ENCODE data around the gene RHOT1.
A peak's percentile ranks its signal among the peaks of the same experiment; 100 is the strongest.
"Not testable (repeated sequence)": the region's sequence is repeated elsewhere in the genome, so short reads cannot be mapped to it uniquely, and the experiment has no call there.

Gene RHOT1

GRCh38 chr17:32142038-32142856, at the start of gene RHOT1:
TSS of gene RHOT1 (plus strand) at chr17:32142502. CDS start at chr17:32142693, 191 bp downstream.
- peak; percentile 84 for DNase-seq (ENCODE audit: low spot score)

GRCh38 chr17:32099686-32100085, 42.6 kb upstream of the RHOT1 start:
- no peak for DNase-seq (ENCODE audit: low spot score)

- DNase-seq (ENCODE audit: low spot score), result not testable (repeated sequence)
Observed at GRCh38 chr17:32100323-32100722, 42.0 kb upstream of the RHOT1 start.

DNA sequence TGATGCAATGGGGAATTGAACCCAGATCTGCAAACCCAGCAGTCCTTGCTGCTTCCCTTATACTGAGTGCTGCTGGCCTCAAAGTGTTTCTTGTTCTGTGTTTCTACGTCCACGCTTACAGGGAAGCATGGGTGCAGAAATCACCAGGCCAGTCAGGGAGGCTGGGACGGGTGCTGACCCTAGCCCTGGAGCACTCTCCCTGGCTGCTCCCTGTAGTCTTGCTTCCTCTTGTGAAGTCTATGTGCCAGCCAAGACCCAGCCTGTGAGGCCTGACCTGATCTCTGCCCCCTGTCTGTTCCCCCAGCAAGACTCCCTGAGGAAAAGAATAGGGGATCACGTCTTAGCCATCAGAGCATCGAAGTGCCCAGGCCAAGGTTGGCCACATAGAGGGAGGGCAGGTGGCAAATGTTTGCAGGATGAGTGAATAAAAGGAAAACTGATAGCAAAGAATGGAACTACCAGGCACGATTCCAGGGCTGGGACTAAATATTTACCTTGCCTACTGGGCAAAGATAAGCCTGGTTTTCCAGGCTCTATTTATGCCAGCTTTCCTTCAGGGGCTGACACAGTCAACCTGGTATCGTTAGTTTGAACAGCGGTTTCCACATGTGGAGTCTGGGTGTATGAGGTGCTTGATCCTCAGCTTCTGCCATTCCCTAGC, 41.2 kb upstream of the RHOT1 start:
- DNase-seq (ENCODE audit: low spot score), result peak; percentile 40

- DNase-seq (ENCODE audit: low spot score), result no peak
Observed at GRCh38 chr17:32102172-32102571, 40.1 kb upstream of the RHOT1 start.

- DNase-seq (ENCODE audit: low spot score), result no peak
Observed at GRCh38 chr17:32102646-32103186, 39.6 kb upstream of the RHOT1 start.

- DNase-seq (ENCODE audit: low spot score), result peak; percentile 54
Observed at GRCh38 chr17:32103476-32104113, 38.7 kb upstream of the RHOT1 start.

- no peak for DNase-seq (ENCODE audit: low spot score)
Observed at GRCh38 chr17:32104158-32104557, 38.1 kb upstream of the RHOT1 start.

DNA sequence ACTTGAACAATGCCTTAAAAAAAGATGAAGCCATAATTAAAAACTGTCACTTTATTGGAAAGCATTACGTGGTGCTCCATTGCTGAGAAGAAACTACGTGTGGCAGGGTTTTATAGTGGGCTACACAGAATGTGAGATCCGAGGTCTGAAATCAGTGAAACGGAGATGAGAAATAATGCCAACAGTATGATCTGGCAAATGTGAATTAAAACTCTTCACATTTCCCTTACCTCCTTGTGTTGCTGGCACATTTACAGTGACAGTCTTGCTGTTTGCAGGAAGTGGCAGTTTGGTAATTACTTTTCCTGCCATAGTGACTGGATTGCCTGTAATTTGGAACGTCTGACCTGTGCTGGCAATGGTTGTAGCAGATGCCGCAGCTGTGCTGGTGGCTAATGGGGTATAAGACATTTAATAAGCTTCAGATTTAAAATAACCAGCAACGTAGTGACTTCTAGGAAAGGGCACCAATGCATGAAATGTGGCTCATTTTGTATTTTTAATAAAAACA, 35.8 kb upstream of the RHOT1 start:
- DNase-seq (ENCODE audit: low spot score), result not testable (repeated sequence)

DNA sequence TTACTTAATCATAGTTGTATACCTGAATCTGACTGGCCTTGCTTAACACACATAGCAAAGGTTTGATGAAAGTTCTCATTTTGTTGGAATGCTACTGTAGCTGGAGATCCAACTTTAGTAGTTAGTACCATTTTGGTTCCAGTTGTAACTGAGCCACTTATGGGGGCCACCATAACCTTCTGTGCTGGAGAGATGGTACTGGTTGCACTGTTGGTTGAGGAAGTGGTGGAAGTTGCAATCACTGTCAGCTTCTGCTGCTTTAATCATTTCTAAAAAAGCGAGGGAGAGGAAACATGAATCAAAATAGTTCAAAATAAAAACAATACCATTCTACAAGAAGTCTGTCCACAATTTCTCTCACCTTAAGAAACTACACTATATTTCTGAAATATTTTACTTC, 35.1 kb upstream of the RHOT1 start:
- not testable (repeated sequence) for DNase-seq (ENCODE audit: low spot score)

- no peak for DNase-seq (ENCODE audit: low spot score)
Observed at GRCh38 chr17:32110596-32110995, 31.7 kb upstream of the RHOT1 start.

- peak; percentile 57 for DNase-seq (ENCODE audit: low spot score)
Observed at GRCh38 chr17:32111141-32111771, 31.0 kb upstream of the RHOT1 start.

DNA sequence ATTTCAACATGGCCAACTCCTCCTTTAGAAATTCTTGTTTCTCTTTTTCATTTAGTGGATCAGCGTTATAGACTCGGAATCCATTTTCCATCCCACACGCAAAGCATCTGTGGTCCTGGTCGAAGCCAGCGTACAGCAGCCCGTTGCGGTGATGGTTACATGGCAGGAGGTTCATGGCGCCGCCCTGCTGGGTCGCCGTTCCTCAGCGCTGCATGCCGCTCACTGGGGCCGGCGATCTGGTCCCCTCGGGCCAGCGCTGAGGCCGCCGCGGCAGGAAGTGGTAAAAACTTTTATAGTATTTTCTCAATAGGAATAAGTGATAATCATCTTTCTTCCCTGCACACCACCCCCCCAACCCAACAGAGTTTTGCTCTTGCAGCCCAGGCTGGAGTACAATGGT, 29.9 kb upstream of the RHOT1 start:
- no peak for DNase-seq (ENCODE audit: low spot score)

DNA sequence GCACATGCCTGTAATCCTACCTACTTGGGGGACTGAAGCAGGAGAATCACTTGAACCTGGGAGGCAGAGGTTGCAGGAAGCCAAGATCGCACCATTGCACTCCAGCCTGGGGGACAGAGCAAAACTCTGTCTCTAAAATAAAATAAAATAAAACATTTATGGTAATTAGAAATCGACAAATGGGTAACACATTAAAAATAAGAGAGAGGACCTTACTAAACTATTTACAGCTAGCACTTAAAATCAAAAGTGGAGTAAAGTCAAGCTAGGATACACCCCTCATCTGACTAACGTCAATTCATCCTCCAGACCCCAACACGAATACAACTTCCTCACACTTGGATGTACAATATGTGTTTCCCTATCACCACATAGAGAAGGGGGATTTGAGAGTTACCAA, 27.8 kb upstream of the RHOT1 start:
- no peak for DNase-seq (ENCODE audit: low spot score)

DNA sequence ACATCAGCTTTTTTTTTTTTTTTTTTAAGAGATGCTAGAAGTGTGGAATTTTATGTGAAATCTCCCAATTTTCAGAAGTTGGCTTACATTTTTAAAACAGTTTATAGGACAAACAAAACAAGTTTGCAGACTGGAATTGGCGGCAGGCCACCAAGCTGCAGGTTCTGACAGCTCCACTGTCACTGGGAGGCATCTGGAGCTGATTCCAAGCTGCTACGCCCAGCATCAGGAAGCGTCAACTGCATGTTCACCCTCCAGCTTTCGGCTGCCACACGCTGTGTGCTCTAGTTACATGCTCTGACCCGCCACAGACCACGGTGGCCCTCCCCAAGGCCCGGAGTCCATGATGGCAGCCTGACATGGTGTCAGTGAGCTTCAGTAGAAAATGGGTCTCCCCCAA, 26.8 kb upstream of the RHOT1 start:
- DNase-seq (ENCODE audit: low spot score), result not testable (repeated sequence)

DNA sequence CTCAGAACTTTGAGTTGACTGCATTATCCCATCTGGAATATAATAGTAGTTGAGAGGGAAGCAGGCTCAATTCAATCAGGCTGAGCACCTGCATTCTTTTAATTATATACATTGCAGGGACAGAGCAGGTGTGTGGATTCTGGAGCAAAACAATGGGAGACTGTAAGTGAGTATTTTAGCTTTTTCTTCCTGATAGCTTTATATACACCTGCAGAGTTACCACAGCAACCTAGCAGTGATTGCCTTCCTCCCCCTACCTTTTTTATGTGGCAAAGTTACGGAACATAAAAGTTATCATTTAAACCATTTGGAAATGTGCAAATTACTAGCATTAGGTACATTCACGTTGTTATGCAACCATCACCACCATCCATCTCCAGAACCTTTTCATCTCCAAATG, 25.4 kb upstream of the RHOT1 start:
- DNase-seq (ENCODE audit: low spot score), result no peak

DNA sequence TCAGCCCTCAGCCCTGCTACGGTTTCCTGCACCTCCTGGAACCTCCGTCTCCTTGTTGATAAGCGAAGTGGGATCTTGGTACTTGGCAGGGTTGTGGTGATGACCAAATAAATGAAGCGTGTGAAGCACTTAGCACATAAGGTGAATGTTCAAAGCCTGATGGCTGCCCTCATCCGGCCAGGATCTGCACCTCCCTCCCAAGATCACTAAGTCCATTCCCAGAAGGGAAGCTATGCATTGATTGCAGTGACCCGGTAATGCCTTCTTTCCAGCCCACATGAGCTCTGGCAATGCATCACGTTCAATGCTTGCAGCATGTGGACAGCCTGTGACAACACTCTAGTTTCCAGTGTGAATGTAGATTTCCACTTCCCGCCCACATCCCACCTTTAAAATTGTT, 24.9 kb upstream of the RHOT1 start:
- DNase-seq (ENCODE audit: low spot score), result no peak

DNA sequence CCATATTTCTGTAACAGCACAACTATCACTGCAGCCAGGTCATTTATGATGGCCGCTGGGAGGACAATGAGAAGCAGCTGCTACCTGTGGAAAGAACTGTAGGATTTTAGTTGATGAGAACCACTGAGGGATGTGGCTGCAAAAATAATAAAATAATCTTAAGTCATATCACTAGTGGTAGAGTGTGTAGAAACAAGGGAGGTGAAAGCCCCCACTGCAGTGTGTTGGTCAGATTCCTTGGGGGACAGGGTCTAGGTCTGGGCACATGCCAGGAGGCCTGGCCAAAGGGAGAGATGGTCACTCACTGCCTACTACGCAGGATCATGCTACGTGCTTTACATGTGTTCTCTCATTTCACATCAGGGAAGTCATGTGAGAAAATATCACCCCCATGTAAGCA, 24.2 kb upstream of the RHOT1 start:
- DNase-seq (ENCODE audit: low spot score), result not testable (repeated sequence)

DNA sequence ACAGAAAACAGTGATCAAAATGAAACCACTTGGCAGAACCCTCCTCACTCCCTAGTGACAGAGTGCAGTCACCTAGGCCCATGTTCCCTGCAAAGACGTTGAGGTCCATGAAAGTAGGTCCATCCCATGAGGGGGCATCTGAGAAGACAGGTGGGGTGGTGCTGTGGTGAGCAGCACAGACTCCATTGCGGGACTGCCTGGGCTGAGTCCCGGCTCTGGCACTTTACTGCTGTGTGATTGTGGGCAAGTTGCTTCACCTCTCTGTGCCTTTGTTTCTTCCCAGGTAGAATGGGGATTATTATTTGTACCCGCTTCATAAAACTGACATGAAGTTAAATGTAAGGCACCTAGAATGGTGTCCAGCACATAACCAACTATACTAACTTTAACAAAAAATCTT, 23.5 kb upstream of the RHOT1 start:
- no peak for DNase-seq (ENCODE audit: low spot score)

GRCh38 chr17:32120141-32120540, 22.2 kb upstream of the RHOT1 start:
- DNase-seq (ENCODE audit: low spot score), result no peak

DNA sequence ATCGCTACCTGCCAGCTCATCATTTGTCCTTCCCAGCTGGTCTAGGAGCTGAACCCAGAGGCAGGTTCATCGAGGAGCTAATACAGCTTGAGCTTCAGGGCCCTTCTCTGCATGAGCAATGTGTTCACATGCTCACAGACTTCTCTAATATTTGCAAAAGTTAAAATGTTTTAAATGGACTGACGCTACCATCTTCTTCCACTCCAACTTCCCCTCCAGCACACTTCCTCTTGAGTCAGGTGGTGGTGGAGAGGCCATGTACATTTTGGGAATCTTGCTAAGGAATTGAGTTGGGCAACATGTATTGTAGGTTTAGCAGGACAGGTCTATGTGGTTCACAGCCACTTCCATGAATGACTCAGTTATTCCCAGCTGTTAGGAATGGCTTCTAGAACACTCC, 21.6 kb upstream of the RHOT1 start:
- DNase-seq (ENCODE audit: low spot score), result no peak

GRCh38 chr17:32123782-32124181, 18.5 kb upstream of the RHOT1 start:
- no peak for DNase-seq (ENCODE audit: low spot score)

Data from cerebellar cortex (tissue), 1 donor.